Jurkat, Clone E6-1 (cell line): Measurements from ENCODE around the gene IL1RAPL1.

ENCODE experiments used
- DNase-seq: peaks from one replicate; pipeline ENCODE4 v3.0.0-alpha.2; 2011; ENCODE audit warnings: low read depth, low spot score
- H3K4me3 ChIP-seq: 2 replicates; pipeline ENCODE4 v1.5.1; 2011; ENCODE audit warnings: mild to moderate bottlenecking, low read length, control low read depth, moderate library complexity

The IL1RAPL1 gene

GRCh38 chrX:29862126-29862677 is 1275.0 kb downstream of the IL1RAPL1 start:
- no peak for DNase-seq
- no peak overlapping the region for H3K4me3 ChIP-seq

GRCh38 chrX:29867971-29868370 is 1280.7 kb downstream of the IL1RAPL1 start:
- H3K4me3 ChIP-seq: no peak overlapping the region
- DNase-seq: no peak

GRCh38 chrX:29869837-29870236 is 1282.6 kb downstream of the IL1RAPL1 start:
- DNase-seq: no peak
- no peak overlapping the region for H3K4me3 ChIP-seq

GRCh38 chrX:29870608-29871007 is 1283.4 kb downstream of the IL1RAPL1 start:
- H3K4me3 ChIP-seq: no peak overlapping the region
- no peak for DNase-seq

DNA sequence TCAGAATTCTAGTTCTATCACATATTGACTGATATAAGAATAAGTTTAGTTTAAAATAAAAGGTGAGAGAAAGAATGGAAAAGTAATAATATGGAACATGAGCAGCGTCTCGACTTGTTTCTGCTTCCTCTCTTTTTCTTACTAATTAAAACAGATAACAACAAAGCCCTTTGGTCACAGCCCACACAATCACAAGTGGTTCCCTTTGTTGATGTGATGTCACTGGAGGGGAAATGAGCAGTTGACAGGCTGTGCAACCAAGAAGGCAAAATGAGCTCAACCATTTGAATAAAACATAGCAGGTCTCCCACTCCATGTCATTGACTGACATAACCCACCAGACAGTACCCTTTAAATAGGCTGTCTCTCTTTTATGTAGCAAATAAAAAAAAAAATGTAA is 1285.6 kb downstream of the IL1RAPL1 start:
- no peak for DNase-seq

DNA sequence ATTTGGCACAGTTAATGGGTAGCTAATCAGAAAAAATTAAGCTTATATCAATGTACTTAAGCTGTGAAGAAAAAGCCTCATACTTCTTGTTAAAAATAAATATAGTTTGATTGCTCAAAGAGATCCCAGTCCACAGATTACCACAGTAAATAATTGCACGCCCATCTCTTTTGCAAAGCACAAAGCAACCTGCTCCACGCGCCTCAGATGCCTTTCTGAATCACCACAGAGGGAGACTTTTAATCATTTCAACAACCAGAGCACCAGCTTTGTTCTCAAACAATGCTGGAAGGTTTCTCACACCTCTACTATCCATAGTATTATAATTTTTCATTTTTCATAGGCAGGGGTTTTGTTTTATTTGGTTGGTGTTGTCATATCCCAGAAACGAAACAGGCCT is 1289.5 kb downstream of the IL1RAPL1 start:
- no peak overlapping the region for H3K4me3 ChIP-seq
- no peak for DNase-seq

More for the DNA sequence above, 1285.6 kb downstream of the IL1RAPL1 start:
- no peak overlapping the region for H3K4me3 ChIP-seq

DNA sequence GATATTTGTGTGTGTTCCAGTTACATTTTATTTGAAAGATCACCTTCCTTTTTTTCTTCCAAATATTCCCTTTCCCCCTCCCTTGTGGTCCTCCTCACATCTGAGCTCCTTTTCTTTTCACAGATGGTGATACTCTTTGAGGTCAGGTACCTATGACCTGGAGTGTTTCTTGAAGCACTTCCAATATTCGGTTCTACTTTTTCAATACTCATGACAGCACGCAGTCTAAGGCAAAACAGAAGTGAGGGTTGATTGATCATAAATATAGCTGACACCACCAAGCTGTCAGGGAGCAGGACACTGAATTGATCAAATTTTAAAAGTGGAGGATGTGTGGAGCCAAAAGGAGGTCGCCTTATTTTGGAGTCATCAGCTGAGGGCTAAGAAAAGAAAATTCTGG is 1293.7 kb downstream of the IL1RAPL1 start:
- no peak for DNase-seq
- H3K4me3 ChIP-seq: no peak overlapping the region

DNA sequence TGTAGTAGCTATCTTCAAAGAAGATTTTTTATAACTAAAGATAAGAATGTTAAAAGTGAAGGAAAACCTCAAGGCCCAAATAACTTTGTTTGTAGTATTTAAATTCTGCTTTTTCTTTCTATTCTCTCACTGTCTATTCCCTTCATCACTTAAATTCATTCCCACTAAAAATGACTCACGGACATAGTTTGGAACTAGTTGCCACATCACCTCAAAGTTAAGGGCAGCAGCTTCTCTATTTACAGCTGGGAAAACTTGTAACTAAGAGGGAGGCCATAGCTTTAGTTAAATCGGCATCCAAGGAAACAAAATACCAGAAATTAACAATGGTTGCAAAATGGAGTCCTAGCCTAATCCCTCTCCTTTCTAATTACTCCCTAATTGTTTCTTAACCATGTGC is 1302.8 kb downstream of the IL1RAPL1 start:
- no peak overlapping the region for H3K4me3 ChIP-seq
- DNase-seq: no peak

GRCh38 chrX:29890646-29891200 is 1303.5 kb downstream of the IL1RAPL1 start:
- no peak for DNase-seq

DNA sequence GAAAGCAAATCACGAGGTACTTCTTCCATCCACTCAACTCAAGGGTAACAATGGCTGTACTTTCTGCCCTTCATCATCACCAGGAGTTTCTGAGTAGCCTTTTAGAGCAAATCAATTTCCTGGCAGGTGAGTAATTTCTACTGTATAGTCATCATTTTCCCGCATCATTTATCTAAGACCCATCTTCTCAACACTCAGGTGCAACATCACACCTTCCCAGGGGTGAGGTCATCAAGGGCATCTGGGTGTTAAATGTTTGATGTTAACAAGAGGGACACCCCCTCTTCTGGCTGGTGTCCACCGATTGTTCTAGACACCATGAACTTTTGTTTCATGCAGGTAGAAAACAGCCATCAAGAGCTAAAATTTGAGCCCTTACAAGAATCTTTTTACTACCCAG is 1314.8 kb downstream of the IL1RAPL1 start:
- DNase-seq: no peak
- H3K4me3 ChIP-seq: no peak overlapping the region

More at GRCh38 chrX:29890646-29891200, 1303.5 kb downstream of the IL1RAPL1 start:
- no peak overlapping the region for H3K4me3 ChIP-seq

GRCh38 chrX:29903360-29903759 is 1316.1 kb downstream of the IL1RAPL1 start:
- DNase-seq: no peak
- H3K4me3 ChIP-seq: no peak overlapping the region

DNA sequence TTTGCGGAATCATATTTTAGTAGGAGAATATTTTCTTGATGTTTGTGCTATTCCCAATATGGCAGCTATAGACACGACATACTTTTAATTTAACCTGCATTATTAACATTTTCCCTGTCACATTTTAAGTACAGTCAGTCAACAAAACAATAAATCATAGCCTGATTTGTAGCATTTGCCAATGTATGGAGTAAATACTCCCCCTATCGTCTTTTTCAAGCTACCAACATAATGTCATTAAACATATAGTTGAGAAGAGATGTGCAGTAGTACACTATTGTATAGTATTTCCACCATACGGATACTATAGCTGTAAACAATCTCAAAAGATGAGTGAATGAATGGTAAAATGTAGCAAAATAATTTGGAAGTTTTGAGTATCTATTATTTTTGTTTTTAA is 1324.4 kb downstream of the IL1RAPL1 start:
- DNase-seq: peak; percentile 1
- H3K4me3 ChIP-seq: no peak overlapping the region

DNA sequence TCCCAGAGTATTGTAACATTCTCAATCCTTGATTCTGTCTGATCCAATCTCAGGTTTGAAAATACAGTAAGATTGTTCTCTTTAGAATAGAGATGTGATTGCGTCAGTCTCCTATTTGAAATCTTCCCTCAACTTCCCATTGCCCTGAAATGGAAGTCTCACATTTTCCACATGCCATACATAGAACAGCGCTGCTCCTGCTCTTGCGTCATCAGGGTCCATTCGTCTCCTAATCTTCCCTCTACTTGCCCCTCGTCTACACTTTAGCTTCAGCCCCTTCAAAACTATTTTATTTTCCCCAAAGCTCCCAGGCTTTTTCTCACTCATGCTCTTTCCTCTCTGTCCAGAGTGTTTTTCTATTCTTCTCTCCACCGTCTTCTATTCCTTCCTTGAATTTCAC is 1326.4 kb downstream of the IL1RAPL1 start:
- no peak for DNase-seq
- no peak overlapping the region for H3K4me3 ChIP-seq

GRCh38 chrX:29922607-29923006 is 1335.4 kb downstream of the IL1RAPL1 start:
- H3K4me3 ChIP-seq: no peak overlapping the region
- no peak for DNase-seq

GRCh38 chrX:29926056-29926455 is 1338.8 kb downstream of the IL1RAPL1 start:
- DNase-seq: no peak
- H3K4me3 ChIP-seq: no peak overlapping the region

- no peak for DNase-seq
- no peak overlapping the region for H3K4me3 ChIP-seq
Measured at GRCh38 chrX:29926659-29927058, 1339.4 kb downstream of the IL1RAPL1 start.

- DNase-seq: no peak
- no peak overlapping the region for H3K4me3 ChIP-seq
Measured at GRCh38 chrX:29935455-29935854, 1348.2 kb downstream of the IL1RAPL1 start.

- H3K4me3 ChIP-seq: no peak overlapping the region
- DNase-seq: no peak
Measured at GRCh38 chrX:29940750-29941149, 1353.5 kb downstream of the IL1RAPL1 start.

DNA sequence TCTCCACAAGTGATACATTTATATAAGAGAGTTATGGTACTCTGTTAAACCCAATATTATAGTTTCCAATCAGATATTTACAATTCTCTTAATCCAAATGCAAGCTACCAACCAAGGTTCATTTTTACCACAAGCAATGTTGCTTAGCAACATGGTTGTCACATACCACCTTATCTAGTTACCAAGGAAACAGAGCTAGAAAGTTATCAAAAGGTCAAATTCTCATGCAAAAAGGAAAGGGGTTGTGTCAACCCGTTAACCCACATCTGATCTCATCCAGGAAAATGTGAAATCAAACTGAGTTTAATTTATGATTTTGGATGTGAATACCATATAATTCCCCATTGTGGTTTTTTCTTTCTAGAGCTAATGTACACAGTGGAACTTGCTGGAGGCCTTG is 1354.0 kb downstream of the IL1RAPL1 start:
- DNase-seq: no peak
- H3K4me3 ChIP-seq: no peak overlapping the region

- no peak for DNase-seq
- H3K4me3 ChIP-seq: no peak overlapping the region
Measured at GRCh38 chrX:29947225-29947624, 1360.0 kb downstream of the IL1RAPL1 start.

DNA sequence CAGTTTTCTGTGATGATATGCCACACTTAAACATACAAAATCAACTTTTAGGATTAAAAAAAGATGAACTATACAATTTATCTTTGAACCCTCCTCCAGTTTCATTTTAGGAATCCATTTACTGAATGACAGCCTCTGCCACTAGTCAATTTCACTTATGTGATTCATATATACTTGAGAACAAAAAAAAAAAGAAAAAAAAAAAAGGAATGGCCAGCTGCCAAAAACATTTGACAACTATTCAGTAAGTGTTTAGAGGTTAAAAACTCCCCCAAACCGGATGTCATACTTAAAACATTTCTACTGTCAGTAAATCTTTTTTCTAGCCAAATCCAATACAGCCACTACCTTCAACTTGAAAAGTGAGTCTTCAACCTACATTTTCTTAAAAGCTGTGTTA is 1361.4 kb downstream of the IL1RAPL1 start:
- DNase-seq: peak; percentile 21
- no peak overlapping the region for H3K4me3 ChIP-seq
